Gastrocnemius medialis (tissue), 4 donors: Measurements from ENCODE around the gene ENAH.

Experiments
- POLR2A ChIP-seq, 2 donors: fragments of 450-650 bp; IDR thresholded peaks; one replicate each; pipeline ENCODE4 v1.6.1; 2017; ENCODE audit warnings: antibody characterized with exemption in 2 of 2, mild to moderate bottlenecking in 2 of 2, moderate library complexity in 2 of 2
- TF ChIP-seq, protein P1 (sequence below), 5 experiments: fragments of 450-650 bp in 3 of 5; fragments of 200-600 bp in 2 of 5; sonication (generic) in 2 of 5; IDR thresholded peaks in 4 of 5; conservative IDR thresholded peaks in 1 of 5; 1 replicate in 4 of 5; 2 replicates in 1 of 5; pipeline ENCODE4 v1.5.1; 2016 to 2019; ENCODE audit warnings: antibody characterized with exemption in 5 of 5, mild to moderate bottlenecking in 3 of 5, moderate library complexity in 3 of 5

DNA sequence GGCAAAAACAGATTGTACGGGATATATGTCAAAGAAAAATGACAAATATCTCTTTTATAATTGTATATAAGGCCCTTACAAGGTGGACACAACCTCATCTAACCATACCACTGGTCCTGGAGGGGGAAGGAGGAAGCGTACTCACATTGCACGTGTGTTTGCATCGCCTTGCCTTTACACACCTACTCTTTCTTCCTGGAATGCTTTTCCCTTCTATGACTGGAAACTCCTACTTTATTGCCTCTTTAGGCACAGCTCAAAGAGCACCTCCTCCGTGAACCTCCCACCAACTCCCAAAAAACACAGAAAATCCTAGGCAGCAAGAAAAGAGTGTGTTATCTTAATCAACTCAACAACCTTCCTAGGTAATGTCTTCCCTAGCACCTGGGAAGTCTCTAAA lies 125.3 kb downstream of the ENAH start:
- TF ChIP-seq, protein P1, sequence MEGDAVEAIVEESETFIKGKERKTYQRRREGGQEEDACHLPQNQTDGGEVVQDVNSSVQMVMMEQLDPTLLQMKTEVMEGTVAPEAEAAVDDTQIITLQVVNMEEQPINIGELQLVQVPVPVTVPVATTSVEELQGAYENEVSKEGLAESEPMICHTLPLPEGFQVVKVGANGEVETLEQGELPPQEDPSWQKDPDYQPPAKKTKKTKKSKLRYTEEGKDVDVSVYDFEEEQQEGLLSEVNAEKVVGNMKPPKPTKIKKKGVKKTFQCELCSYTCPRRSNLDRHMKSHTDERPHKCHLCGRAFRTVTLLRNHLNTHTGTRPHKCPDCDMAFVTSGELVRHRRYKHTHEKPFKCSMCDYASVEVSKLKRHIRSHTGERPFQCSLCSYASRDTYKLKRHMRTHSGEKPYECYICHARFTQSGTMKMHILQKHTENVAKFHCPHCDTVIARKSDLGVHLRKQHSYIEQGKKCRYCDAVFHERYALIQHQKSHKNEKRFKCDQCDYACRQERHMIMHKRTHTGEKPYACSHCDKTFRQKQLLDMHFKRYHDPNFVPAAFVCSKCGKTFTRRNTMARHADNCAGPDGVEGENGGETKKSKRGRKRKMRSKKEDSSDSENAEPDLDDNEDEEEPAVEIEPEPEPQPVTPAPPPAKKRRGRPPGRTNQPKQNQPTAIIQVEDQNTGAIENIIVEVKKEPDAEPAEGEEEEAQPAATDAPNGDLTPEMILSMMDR (IDR thresholded peaks at IDR 0.05 in 4 of 5, conservative IDR thresholded peaks at IDR 0.05 in 1 of 5), result no peak
- no peak for TF ChIP-seq POLR2A (IDR thresholded peaks at IDR 0.05)
